SK-N-SH treated with all-trans-retinoic acid at 6 μM for 48 hours (cell line): ENCODE results near the gene ZNF674.

ENCODE experiments used
- ATAC-seq: fragments of 200-7000 bp; cut with Tn5 transposase; 3 replicates; pipeline ENCODE4 v1.9.1; 2020; ENCODE audit warnings: mild to moderate bottlenecking, moderate library complexity
- ARNTL ChIP-seq: fragments of 450-650 bp; formaldehyde crosslinking; IDR thresholded peaks from 2 replicates; pipeline ENCODE4 v1.5.0; 2020; ENCODE audit warnings: low read depth, mild to moderate bottlenecking, moderate library complexity, borderline replicate concordance
- BACH2 ChIP-seq: fragments of 250-450 bp; sonication (Bioruptor Pico); IDR thresholded peaks from 2 replicates; pipeline ENCODE4 v1.9.0; 2021; ENCODE audit warnings: mild to moderate bottlenecking, borderline replicate concordance
- CSDC2 ChIP-seq: fragments of 250-450 bp; sonication (Bioruptor Pico); IDR thresholded peaks from 2 replicates; pipeline ENCODE4 v1.5.0; 2020; ENCODE audit warnings: mild to moderate bottlenecking, moderate library complexity
- CSRNP3 ChIP-seq: fragments of 250-450 bp; sonication (Bioruptor Pico); IDR thresholded peaks from 2 replicates; pipeline ENCODE4 v1.5.1; 2021; ENCODE audit warnings: mild to moderate bottlenecking, moderate library complexity
- ESRRG ChIP-seq: fragments of 250-450 bp; sonication (Bioruptor Pico); IDR thresholded peaks from 2 replicates; pipeline ENCODE4 v1.6.1; 2021; ENCODE audit warnings: mild to moderate bottlenecking
- GLIS3 ChIP-seq: fragments of 250-450 bp; sonication (Bioruptor Pico); IDR thresholded peaks from 2 replicates; pipeline ENCODE4 v1.5.0; 2020; ENCODE audit warnings: mild to moderate bottlenecking, moderate library complexity
- ISL1 ChIP-seq: fragments of 250-450 bp; sonication (Bioruptor Pico); IDR thresholded peaks from 2 replicates; pipeline ENCODE4 v2.1.2; 2022; ENCODE audit warnings: mild to moderate bottlenecking, moderate library complexity
- PATZ1 ChIP-seq: fragments of 250-450 bp; sonication (Bioruptor Pico); IDR thresholded peaks from 2 replicates; pipeline ENCODE4 v1.8.0; 2020; ENCODE audit warnings: mild to moderate bottlenecking, moderate library complexity, borderline replicate concordance
- POU6F1 ChIP-seq: fragments of 250-450 bp; sonication (Bioruptor Pico); IDR thresholded peaks from 2 replicates; pipeline ENCODE4 v1.8.0; 2021; ENCODE audit warnings: low read depth, mild to moderate bottlenecking, moderate library complexity, borderline replicate concordance
- PPARA ChIP-seq: fragments of 250-450 bp; sonication (Bioruptor Pico); IDR thresholded peaks from 2 replicates; pipeline ENCODE4 v1.5.0; 2020; ENCODE audit warnings: mild to moderate bottlenecking, borderline replicate concordance
- RARB ChIP-seq: fragments of 250-450 bp; sonication (Bioruptor Pico); IDR thresholded peaks from 2 replicates; pipeline ENCODE4 v1.8.0; 2021; ENCODE audit warnings: mild to moderate bottlenecking, moderate library complexity
- SNAI2 ChIP-seq: fragments of 250-450 bp; sonication (Bioruptor Pico); IDR thresholded peaks from 2 replicates; pipeline ENCODE4 v1.5.0; 2020; ENCODE audit warnings: mild to moderate bottlenecking, moderate library complexity
- TCF4 ChIP-seq: fragments of 250-450 bp; sonication (Bioruptor Pico); IDR thresholded peaks from 2 replicates; pipeline ENCODE4 v1.8.0; 2021; ENCODE audit warnings: mild to moderate bottlenecking, moderate library complexity, borderline replicate concordance
- TOX ChIP-seq: fragments of 250-450 bp; sonication (Bioruptor Pico); IDR thresholded peaks from 2 replicates; pipeline ENCODE4 v1.8.0; 2021; ENCODE audit warnings: mild to moderate bottlenecking, moderate library complexity, borderline replicate concordance
- TSHZ2 ChIP-seq: fragments of 250-450 bp; sonication (Bioruptor Pico); IDR thresholded peaks from 2 replicates; pipeline ENCODE4 v1.5.0; 2020; ENCODE audit warnings: mild to moderate bottlenecking, moderate library complexity
- ZC3H10 ChIP-seq: fragments of 250-450 bp; sonication (Bioruptor Pico); IDR thresholded peaks from 2 replicates; pipeline ENCODE4 v1.5.1; 2021; ENCODE audit warnings: mild to moderate bottlenecking, moderate library complexity
- ZFP3 ChIP-seq: fragments of 250-450 bp; sonication (Bioruptor Pico); IDR thresholded peaks from 2 replicates; pipeline ENCODE4 v1.5.0; 2020; ENCODE audit warnings: mild to moderate bottlenecking, moderate library complexity
- ZFP30 ChIP-seq: fragments of 450-650 bp; formaldehyde crosslinking; IDR thresholded peaks from 2 replicates; pipeline ENCODE4 v1.5.0; 2022; ENCODE audit warnings: mild to moderate bottlenecking, moderate library complexity
- ZNF565 ChIP-seq: fragments of 450-650 bp; formaldehyde crosslinking; conservative IDR thresholded peaks from 2 replicates; pipeline ENCODE4 v1.5.0; 2020; ENCODE audit warnings: low read depth, mild to moderate bottlenecking, moderate library complexity
- ZNF70 ChIP-seq: fragments of 450-650 bp; formaldehyde crosslinking; IDR thresholded peaks from 2 replicates; pipeline ENCODE4 v1.5.0; 2020; ENCODE audit warnings: mild to moderate bottlenecking, moderate library complexity
- ZNF8 ChIP-seq: fragments of 450-650 bp; formaldehyde crosslinking; IDR thresholded peaks from 2 replicates; pipeline ENCODE4 v1.5.0; 2020; ENCODE audit warnings: mild to moderate bottlenecking, moderate library complexity

Gene ZNF674

GRCh38 chrX:46463682-46464081 is 81.5 kb downstream of the ZNF674 start:
- no peak for ATAC-seq
- TF ChIP-seq RARB (no peak), ZFP30 (CRISPR knock-in tag) (no peak), TOX (no peak), ZFP3 (CRISPR knock-in tag) (no peak), CSDC2 (CRISPR knock-in tag) (no peak), CSRNP3 (CRISPR knock-in tag) (no peak), ESRRG (no peak), ZNF70 (CRISPR knock-in tag) (no peak), TCF4 (CRISPR knock-in tag) (no peak), ISL1 (CRISPR knock-in tag) (no peak), TSHZ2 (no peak), ARNTL (no peak), BACH2 (no peak), PATZ1 (CRISPR knock-in tag) (no peak), ZNF8 (no peak), POU6F1 (CRISPR knock-in tag) (no peak), ZNF565 (CRISPR knock-in tag) (no peak)
- TF ChIP-seq, all 23 proteins: peak for 0

- TF ChIP-seq TOX (no peak), PATZ1 (CRISPR knock-in tag) (no peak), CSDC2 (CRISPR knock-in tag) (no peak), ZFP30 (CRISPR knock-in tag) (no peak), GLIS3 (CRISPR knock-in tag) (no peak), ISL1 (CRISPR knock-in tag) (no peak), ZNF565 (CRISPR knock-in tag) (no peak), ZNF70 (CRISPR knock-in tag) (no peak), ARNTL (no peak), ZNF8 (no peak), ESRRG (no peak), ZC3H10 (CRISPR knock-in tag) (no peak), ZFP3 (CRISPR knock-in tag) (no peak), TCF4 (CRISPR knock-in tag) (no peak), PPARA (CRISPR knock-in tag) (no peak), POU6F1 (CRISPR knock-in tag) (no peak), TSHZ2 (no peak), SNAI2 (CRISPR knock-in tag) (no peak), CSRNP3 (CRISPR knock-in tag) (no peak), RARB (no peak)
- ATAC-seq, result no peak
Observed at GRCh38 chrX:46461660-46462191, 83.5 kb downstream of the ZNF674 start.
